ENCODE results near the gene ARMC2. TPM values are rescaled to one million over a fixed set of nuclear protein-coding genes. Genes with fewer than 3 reads are reported as not detected.
A peak's percentile ranks its signal among the peaks of the same experiment; 100 is the strongest.

Gene ARMC2
- total and polyA plus RNA-seq, 2 of the 8 experiments (the other 6 are each of a cell fraction or from before 2014, with no cell fraction given) = 1.6 to 4.4 TPM

DNA sequence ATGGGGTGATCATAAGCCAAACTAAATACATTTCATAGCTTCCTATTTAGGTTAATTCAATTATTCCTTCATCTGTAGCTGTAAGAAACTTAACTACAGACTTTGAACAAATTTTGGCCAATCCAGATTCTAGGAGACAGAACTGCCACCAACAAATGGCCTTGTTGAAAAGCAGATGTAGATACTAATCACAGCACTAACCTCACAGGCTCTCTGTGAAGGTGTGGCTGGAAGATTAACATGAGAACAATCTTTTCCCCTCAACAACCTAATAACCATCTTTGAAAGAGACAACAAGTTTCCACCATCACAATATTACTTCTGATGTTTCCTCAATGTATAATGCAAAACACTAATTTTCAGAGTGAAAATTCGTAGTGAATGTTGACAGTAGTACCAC, 158.6 kb downstream of the ARMC2 start:
- DNase-seq (ENCODE audit: low read depth in 1 of 2, low spot score in 2 of 2) = no peak
- H3K4me3 ChIP-seq (ENCODE audit: extremely low read depth in 1 of 4, insufficient read depth in 2 of 4, low read depth in 3 of 4, low read length in 4 of 4) = peak overlapping the region in 1 of 4 experiments; percentile 95; a peak in 1 of 8 replicates
- H2AFZ ChIP-seq (ENCODE audit: low read length) = no peak overlapping the region
- H2BK20ac ChIP-seq (ENCODE audit: low read length) = no peak overlapping the region
- no peak overlapping the region for H3K18ac ChIP-seq (ENCODE audit: extremely low read depth, low read length)
- H2AK5ac ChIP-seq (ENCODE audit: low read depth, low read length) = no peak overlapping the region
- peaks cover 9% of the 10 kb centered on the region for H3K23me2 ChIP-seq (ENCODE audit: low read depth, low read length)
- no peak overlapping the region for H3K14ac ChIP-seq (ENCODE audit: insufficient read length)
- H2BK120ac ChIP-seq (replicated peaks; ENCODE audit: low read depth, low read length) = no peak overlapping the region
- H3K79me2 ChIP-seq (ENCODE audit: control insufficient read depth in 1 of 2, insufficient read depth in 2 of 2, low read length in 2 of 2) = peaks cover 0 to 45% of the 10 kb centered on the region in 2 experiments; a peak in 2 of 4 replicates
- no peak overlapping the region for H4K91ac ChIP-seq (replicated peaks; ENCODE audit: insufficient read length, low read length)
- H3K4me2 ChIP-seq (ENCODE audit: insufficient read depth in 1 of 2, low read depth in 2 of 2, low read length in 2 of 2) = peak overlapping the region in 1 of 2 experiments; percentile 12; a peak in 1 of 4 replicates
- no peak overlapping the region for H2BK5ac ChIP-seq (ENCODE audit: low read depth, low read length)
- H3K27me3 ChIP-seq (replicated peaks in 1 of 4; ENCODE audit: control insufficient read depth in 3 of 4, extremely low read depth in 1 of 4, insufficient read depth in 3 of 4, low read length in 3 of 4) = peaks cover 0 to 1% (median 0%) of the 10 kb centered on the region in 4 experiments; a peak in 1 of 7 replicates
- no peak overlapping the region for H3K27ac ChIP-seq (ENCODE audit: low read depth, low read length)
- no peak overlapping the region for H4K8ac ChIP-seq (ENCODE audit: extremely low read depth, insufficient read depth, low read length)
- no peak overlapping the region for H2BK12ac ChIP-seq (ENCODE audit: low read depth, low read length)
- H3K56ac ChIP-seq (replicated peaks; ENCODE audit: insufficient read length, low read depth, low read length) = no peak overlapping the region
- no peak overlapping the region for H2BK15ac ChIP-seq (ENCODE audit: low read length)
- no peak overlapping the region for H3K23ac ChIP-seq (ENCODE audit: insufficient read length)
- no peaks in the 10 kb centered on the region for H3K36me3 ChIP-seq (ENCODE audit: control insufficient read depth in 2 of 4, insufficient read depth in 4 of 4, low read length in 3 of 4)
- no peak overlapping the region for H3K4ac ChIP-seq (replicated peaks; ENCODE audit: insufficient read length, low read depth, low read length)
- no peaks in the 10 kb centered on the region for H3K79me1 ChIP-seq (ENCODE audit: low read depth, low read length)
- ChIA-PET POLR2A (ENCODE audit: partially characterized antibody) (no interaction called here), CTCF (ENCODE audit: partially characterized antibody) (interaction anchor here (0.6 kb wide), 1 partner anchor 158 kb away, joined by 4 read pairs; no protein-coding TSS in a partner anchor)
- no peaks in the 10 kb centered on the region for H4K20me1 ChIP-seq (replicated peaks in 1 of 2; ENCODE audit: control insufficient read depth in 1 of 2, insufficient read depth in 2 of 2, low read length in 2 of 2)
- peak; percentile 50 for FAIRE-seq
- WGBS, 2 experiments (ENCODE audit: extremely low coverage in 1 of 2, insufficient coverage in 1 of 2, insufficient read length in 1 of 2, insufficient replicate concordance in 2 of 2, low coverage in 1 of 2, low lambda C conversion rate in 2 of 2, missing lambda C conversion rate in 1 of 2) = 66% methylated on average over 1 of the region's 1 CpG; no CpG with 5 or more reads in 1 of the 2 experiments
- H3K9ac ChIP-seq (replicated peaks in 1 of 4; ENCODE audit: extremely low read depth in 1 of 4, low read depth in 3 of 4, low read length in 3 of 4) = no peak overlapping the region
- no peaks in the 10 kb centered on the region for H3K9me3 ChIP-seq (ENCODE audit: insufficient read depth in 2 of 2, low read depth in 1 of 2, low read length in 1 of 2)
- peaks cover 0 to 6% (median 0%) of the 10 kb centered on the region in 4 experiments; a peak in 3 of 7 replicates for H3K4me1 ChIP-seq (replicated peaks in 1 of 4; ENCODE audit: control insufficient read depth in 3 of 4, insufficient read depth in 4 of 4, low read length in 3 of 4)
- no peak overlapping the region for H4K5ac ChIP-seq (ENCODE audit: insufficient read length, low read depth, low read length)
- no peak for TF ChIP-seq POLR2AphosphoS5 (IDR thresholded peaks at IDR 0.05; ENCODE audit: low read depth, low read length)
- no peak for TF ChIP-seq JUN (IDR thresholded peaks at IDR 0.05; ENCODE audit: low read depth, low read length)
- no peak for TF ChIP-seq POU5F1 (IDR thresholded peaks at IDR 0.05; ENCODE audit: low read depth, low read length)
- no peak for TF ChIP-seq EGR1 (IDR thresholded peaks at IDR 0.05; ENCODE audit: borderline replicate concordance, low read depth, low read length)
- no peak for TF ChIP-seq TEAD4 (IDR thresholded peaks at IDR 0.05; ENCODE audit: low read depth, low read length)

All from H1 (cell line).